ENCODE measurements around the gene REXO1.

The REXO1 gene

DNA sequence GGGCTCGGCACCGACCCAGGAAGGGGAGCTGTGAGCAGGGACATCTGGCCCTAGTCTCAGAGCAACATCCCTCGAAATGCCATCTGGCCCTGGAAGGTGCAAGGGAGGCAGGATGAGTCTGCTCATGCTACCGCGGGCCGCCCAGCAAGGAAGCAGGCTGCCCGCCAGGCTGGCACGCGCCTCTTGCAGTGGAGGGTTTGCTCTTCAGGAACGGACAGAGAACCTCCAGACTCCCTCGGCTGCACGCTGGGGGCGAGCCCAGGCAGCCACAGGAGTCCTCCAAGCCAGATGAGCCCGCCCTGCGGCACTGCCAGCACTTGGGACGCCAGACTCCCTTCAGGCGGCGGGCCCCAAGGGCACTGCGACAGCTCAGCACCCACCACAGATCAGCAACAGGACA is 26.1 kb downstream of the REXO1 start:
- TF ChIP-seq, protein P1, sequence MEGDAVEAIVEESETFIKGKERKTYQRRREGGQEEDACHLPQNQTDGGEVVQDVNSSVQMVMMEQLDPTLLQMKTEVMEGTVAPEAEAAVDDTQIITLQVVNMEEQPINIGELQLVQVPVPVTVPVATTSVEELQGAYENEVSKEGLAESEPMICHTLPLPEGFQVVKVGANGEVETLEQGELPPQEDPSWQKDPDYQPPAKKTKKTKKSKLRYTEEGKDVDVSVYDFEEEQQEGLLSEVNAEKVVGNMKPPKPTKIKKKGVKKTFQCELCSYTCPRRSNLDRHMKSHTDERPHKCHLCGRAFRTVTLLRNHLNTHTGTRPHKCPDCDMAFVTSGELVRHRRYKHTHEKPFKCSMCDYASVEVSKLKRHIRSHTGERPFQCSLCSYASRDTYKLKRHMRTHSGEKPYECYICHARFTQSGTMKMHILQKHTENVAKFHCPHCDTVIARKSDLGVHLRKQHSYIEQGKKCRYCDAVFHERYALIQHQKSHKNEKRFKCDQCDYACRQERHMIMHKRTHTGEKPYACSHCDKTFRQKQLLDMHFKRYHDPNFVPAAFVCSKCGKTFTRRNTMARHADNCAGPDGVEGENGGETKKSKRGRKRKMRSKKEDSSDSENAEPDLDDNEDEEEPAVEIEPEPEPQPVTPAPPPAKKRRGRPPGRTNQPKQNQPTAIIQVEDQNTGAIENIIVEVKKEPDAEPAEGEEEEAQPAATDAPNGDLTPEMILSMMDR (IDR thresholded peaks at IDR 0.05; ENCODE audit: borderline replicate concordance, control extremely low read depth, extremely low read depth, insufficient read depth, missing control alignments): no peak
- no peak for DNase-seq (ENCODE audit: low spot score)
- in situ Hi-C loops (cut with MboI; ENCODE audit: low sequenced_read_pairs, unreplicated experiment): no loop called here

DNA sequence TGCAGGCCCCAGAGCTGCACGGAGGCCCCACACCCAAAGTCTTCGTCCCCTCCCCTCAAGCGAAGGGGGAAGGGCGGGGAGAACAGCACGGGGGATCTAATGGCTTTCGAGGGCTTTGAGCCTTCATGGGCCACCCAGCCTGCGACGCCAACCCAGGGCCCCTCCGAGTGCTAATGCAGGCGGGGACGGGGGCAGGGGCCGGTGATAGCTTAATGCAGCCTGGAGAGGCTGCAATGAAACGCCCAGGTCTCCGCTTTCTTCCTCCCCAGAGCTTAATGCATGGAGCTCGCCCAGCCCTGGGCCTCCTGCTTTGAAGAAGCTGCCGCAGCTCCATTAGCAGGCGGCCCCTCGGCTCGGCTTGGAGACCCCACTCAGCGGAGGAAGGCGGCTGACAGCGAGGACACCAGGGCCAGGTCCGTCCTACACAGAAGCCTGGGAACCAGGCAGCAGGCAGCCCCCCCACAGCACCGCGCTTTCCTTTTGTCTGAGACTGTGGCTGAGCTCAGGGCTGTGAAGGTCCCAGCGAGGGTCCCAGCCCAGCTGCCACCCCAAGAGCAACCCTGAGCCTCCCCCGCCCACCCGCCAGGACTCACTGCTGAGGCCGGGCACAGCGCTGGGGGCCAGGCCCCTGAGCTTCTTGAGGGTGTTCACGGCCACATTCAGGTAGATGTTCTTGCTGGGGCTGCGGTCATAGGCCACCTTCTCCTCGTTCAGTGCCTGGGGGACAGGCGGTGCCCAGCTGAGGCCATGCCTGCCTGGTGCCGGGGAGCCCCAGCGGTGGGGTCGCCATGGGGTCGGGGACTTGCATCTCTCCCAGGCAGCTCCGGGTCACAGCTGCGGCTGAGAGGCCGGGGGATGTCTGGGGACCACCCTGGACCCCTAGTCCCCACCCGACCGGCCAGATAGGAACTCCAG is 28.7 kb downstream of the REXO1 start:
- in situ Hi-C loops (cut with MboI; ENCODE audit: low sequenced_read_pairs, unreplicated experiment): no loop called here
- no peak for DNase-seq (ENCODE audit: low spot score)
- TF ChIP-seq, protein P1 (IDR thresholded peaks at IDR 0.05; ENCODE audit: borderline replicate concordance, control extremely low read depth, extremely low read depth, insufficient read depth, missing control alignments): no peak

DNA sequence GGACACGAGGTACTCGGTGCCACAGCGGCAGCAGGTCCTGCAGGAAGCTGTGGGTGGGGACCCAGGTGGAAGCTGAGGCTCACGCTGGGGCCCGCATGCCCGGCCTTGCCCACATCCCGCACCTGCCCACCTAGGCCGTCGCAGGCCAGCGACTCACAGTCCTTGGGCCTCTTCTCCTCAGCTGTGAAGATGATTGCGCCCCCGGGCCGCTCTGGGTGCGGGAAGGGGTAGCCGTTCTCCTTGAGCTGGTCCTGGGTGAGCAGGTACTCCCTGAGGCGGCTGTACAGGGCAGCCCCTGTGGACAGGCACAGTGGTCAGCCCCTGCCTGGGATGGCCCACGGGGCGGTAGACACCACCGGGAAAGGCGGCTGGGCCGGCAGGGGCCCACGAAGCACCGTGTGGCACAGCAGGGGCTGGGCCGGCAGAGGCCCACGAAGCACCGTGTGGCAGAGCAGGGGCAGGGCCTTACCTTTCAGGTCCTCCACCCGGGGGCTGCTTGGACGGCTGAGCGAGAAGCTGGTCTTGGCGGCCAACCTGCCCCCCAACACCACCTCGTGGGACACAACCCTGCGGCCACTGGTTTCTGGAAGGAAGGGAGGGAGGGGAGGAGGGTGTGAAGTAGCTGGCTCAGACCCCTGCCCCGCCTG is 29.6 kb downstream of the REXO1 start:
- no peak for DNase-seq (ENCODE audit: low spot score)
- in situ Hi-C loops (cut with MboI; ENCODE audit: low sequenced_read_pairs, unreplicated experiment): no loop called here
- TF ChIP-seq, protein P1 (IDR thresholded peaks at IDR 0.05; ENCODE audit: borderline replicate concordance, control extremely low read depth, extremely low read depth, insufficient read depth, missing control alignments): no peak

DNA sequence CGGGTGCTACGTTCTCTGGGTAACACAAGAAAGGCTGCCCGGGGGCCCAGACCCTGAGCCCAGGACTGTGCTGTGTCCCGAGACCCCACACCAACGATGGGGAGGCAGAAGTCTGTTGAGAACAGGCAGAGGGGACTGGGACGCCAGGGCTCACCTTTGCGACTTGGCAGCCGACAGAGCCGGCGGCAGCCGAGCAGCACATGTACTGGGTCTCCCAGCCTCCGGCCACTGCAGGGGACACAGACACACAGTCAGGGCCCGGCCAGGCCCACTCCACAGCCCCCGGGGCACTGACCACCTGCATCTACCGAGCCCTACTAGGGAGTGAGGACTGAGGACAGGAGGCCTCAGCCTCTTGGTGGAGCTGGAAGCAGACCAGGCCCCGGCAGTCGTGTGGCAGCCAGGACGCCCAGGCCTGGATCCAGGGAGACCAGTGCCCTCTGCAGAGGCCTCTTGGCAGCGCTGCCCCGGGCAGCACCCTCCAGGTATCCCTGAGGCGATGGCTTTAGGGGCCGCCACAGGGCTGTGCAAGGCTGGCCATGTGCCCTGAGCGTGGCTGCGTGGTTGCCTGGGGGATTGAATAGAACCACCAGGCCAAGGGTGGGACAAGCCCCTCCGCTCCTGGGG is 30.6 kb downstream of the REXO1 start:
- no peak for DNase-seq (ENCODE audit: low spot score)
- TF ChIP-seq, protein P1 (IDR thresholded peaks at IDR 0.05; ENCODE audit: borderline replicate concordance, control extremely low read depth, extremely low read depth, insufficient read depth, missing control alignments): no peak
- in situ Hi-C loops (cut with MboI; ENCODE audit: low sequenced_read_pairs, unreplicated experiment): no loop called here

DNA sequence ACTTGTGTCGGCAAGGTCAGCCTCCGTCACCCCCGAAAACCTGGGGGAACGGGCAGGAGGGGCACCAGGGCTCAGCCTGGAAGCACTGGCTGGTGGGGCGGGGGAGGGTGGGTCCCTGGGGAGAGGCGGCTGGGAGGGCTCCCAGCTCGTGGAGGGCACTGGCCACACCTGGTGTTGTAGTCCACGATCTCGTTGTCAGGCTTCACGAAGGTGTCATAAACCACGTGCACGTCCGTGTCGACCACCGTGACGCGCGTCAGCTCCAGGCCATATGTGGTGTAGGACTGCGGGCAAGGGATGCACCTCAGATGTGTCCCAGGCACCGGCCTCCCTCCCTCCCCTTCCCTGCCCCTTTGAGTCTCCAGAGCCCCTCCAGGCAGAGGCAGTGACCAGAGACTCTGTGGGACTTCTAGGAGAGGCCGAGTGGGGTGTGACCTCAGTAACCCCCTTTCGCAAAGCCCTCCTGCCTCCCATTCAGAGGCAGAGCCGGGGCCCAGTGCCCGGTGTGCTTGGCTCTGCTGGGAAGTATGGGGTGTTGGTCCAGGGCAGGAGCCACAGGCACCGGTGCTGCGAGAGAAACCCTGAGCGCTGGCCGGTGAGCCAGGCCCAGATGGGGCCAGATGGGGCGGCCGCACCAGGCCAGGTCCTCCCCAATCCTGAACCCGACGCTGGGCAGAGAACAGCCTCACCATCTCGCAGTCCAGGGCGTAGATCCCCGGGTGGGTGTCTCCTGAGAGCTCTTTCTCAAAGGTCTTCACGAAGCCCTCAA is 31.6 kb downstream of the REXO1 start:
- no peak for DNase-seq (ENCODE audit: low spot score)
- in situ Hi-C loops (cut with MboI; ENCODE audit: low sequenced_read_pairs, unreplicated experiment): no loop called here
- TF ChIP-seq, protein P1 (IDR thresholded peaks at IDR 0.05; ENCODE audit: borderline replicate concordance, control extremely low read depth, extremely low read depth, insufficient read depth, missing control alignments): no peak
